Smooth muscle cell (in vitro differentiated cells): ENCODE measurements around the gene MAG. TPM values are rescaled to one million over a fixed set of nuclear protein-coding genes. Genes with fewer than 3 reads are reported as not detected.

Experiments
- DNase-seq: peaks from one replicate; lab custom pipeline; 2025; ENCODE audit not compliant: unreplicated experiment; lab: John Stamatoyannopoulos, UW
- H2AFZ ChIP-seq: fragments of 200-600 bp; sonication (generic); 2 replicates; pipeline ENCODE4 v1.6.0; 2016; ENCODE audit warnings: antibody characterized with exemption, low read depth, mild to moderate bottlenecking
- H3F3A ChIP-seq: fragments of 200-600 bp; sonication (generic); 2 replicates; pipeline ENCODE4 v1.6.0; 2017; ENCODE audit warnings: antibody characterized with exemption, low read depth
- H3K27ac ChIP-seq: fragments of 200-600 bp; sonication (generic); 2 replicates; pipeline ENCODE4 v1.5.1; 2016; ENCODE audit warnings: low read depth, mild to moderate bottlenecking
- H3K27me3 ChIP-seq: fragments of 200-600 bp; sonication (generic); 2 replicates; pipeline ENCODE4 v1.6.1; 2016; ENCODE audit warnings: low read depth, mild to moderate bottlenecking
- H3K36me3 ChIP-seq: fragments of 200-600 bp; sonication (generic); 2 replicates; pipeline ENCODE4 v1.5.1; 2016; ENCODE audit warnings: low read depth
- H3K4me1 ChIP-seq: fragments of 200-600 bp; sonication (generic); 2 replicates; pipeline ENCODE4 v1.5.1; 2016; ENCODE audit warnings: low read depth
- H3K4me2 ChIP-seq: fragments of 200-600 bp; sonication (generic); 2 replicates; pipeline ENCODE4 v1.6.0; 2016; ENCODE audit warnings: mild to moderate bottlenecking
- H3K4me3 ChIP-seq: fragments of 200-600 bp; sonication (generic); 2 replicates; pipeline ENCODE4 v1.5.1; 2016; ENCODE audit warnings: mild to moderate bottlenecking
- H3K79me2 ChIP-seq: fragments of 200-600 bp; sonication (generic); 2 replicates; pipeline ENCODE4 v1.6.0; 2016; ENCODE audit warnings: low read depth, mild to moderate bottlenecking
- H3K9ac ChIP-seq: fragments of 200-600 bp; sonication (generic); 2 replicates; pipeline ENCODE4 v1.6.0; 2016; ENCODE audit warnings: low read depth
- H3K9me3 ChIP-seq: fragments of 200-600 bp; sonication (generic); replicated peaks from 2 replicates; pipeline ENCODE4 v1.5.1; 2016; ENCODE audit warnings: low read depth
- H4K20me1 ChIP-seq: fragments of 200-600 bp; sonication (generic); 2 replicates; pipeline ENCODE4 v1.6.0; 2016; ENCODE audit warnings: low read depth
- WGBS: methylation state at CpG from one replicate; pipeline ENCODE4 v1.1.7; 2016; ENCODE audit warnings: low lambda C conversion rate; 5-methylcytosine and 5-hydroxymethylcytosine counted together
- polyA plus RNA-seq: library from polyadenylated mRNA; unstranded; fragments of >200 nt; fragmentation: Nextera tagmentation; extraction: Ambion mirVana; gene quantifications from 2 replicates; pipeline ENCODE4 v1.2.1, GENCODE V29; 2016
- total RNA-seq: library from RNA; depleted of rRNA; stranded (reverse); fragments of >200 nt; gene quantifications from 2 replicates; pipeline ENCODE4 v1.2.3, GENCODE V29; 2014
- TF ChIP-seq, protein P1 (sequence below): fragments of 200-600 bp; sonication (generic); IDR thresholded peaks from 2 replicates; pipeline ENCODE4 v1.5.1; 2017; ENCODE audit warnings: borderline replicate concordance, mild to moderate bottlenecking, antibody characterized with exemption; ENCODE audit not compliant: insufficient read depth, poor library complexity, severe bottlenecking

The MAG gene
- total and polyA plus RNA-seq, 2 experiments from 2014 or later, result not detected

DNA sequence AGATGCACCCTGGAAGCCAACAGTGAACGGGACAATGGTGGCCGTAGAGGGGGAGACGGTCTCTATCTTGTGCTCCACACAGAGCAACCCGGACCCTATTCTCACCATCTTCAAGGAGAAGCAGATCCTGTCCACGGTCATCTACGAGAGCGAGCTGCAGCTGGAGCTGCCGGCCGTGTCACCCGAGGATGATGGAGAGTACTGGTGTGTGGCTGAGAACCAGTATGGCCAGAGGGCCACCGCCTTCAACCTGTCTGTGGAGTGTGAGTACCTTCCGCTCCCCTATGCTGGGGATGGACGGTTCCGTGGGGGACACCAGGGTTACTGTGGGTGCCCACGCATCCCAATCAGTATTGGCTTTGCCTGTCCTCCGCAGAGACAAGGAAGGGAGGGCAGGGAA lies 10.5 kb downstream of the MAG start:
- H3K4me1 ChIP-seq, result no peaks in the 10 kb centered on the region
- H3K36me3 ChIP-seq, result no peaks in the 10 kb centered on the region
- H4K20me1 ChIP-seq, result no peaks in the 10 kb centered on the region
- 91% methylated on average over 16 of the region's 16 CpGs for WGBS
- H3K79me2 ChIP-seq, result no peaks in the 10 kb centered on the region
- TF ChIP-seq, protein P1, sequence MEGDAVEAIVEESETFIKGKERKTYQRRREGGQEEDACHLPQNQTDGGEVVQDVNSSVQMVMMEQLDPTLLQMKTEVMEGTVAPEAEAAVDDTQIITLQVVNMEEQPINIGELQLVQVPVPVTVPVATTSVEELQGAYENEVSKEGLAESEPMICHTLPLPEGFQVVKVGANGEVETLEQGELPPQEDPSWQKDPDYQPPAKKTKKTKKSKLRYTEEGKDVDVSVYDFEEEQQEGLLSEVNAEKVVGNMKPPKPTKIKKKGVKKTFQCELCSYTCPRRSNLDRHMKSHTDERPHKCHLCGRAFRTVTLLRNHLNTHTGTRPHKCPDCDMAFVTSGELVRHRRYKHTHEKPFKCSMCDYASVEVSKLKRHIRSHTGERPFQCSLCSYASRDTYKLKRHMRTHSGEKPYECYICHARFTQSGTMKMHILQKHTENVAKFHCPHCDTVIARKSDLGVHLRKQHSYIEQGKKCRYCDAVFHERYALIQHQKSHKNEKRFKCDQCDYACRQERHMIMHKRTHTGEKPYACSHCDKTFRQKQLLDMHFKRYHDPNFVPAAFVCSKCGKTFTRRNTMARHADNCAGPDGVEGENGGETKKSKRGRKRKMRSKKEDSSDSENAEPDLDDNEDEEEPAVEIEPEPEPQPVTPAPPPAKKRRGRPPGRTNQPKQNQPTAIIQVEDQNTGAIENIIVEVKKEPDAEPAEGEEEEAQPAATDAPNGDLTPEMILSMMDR, result no peak
- no peak overlapping the region for H3K4me2 ChIP-seq
- no peaks in the 10 kb centered on the region for H3F3A ChIP-seq
- H3K27me3 ChIP-seq, result no peaks in the 10 kb centered on the region
- no peak for DNase-seq
- no peaks in the 10 kb centered on the region for H3K9me3 ChIP-seq
- H3K9ac ChIP-seq, result no peak overlapping the region
- H3K4me3 ChIP-seq, result no peak overlapping the region
- H3K27ac ChIP-seq, result no peak overlapping the region
- no peak overlapping the region for H2AFZ ChIP-seq

DNA sequence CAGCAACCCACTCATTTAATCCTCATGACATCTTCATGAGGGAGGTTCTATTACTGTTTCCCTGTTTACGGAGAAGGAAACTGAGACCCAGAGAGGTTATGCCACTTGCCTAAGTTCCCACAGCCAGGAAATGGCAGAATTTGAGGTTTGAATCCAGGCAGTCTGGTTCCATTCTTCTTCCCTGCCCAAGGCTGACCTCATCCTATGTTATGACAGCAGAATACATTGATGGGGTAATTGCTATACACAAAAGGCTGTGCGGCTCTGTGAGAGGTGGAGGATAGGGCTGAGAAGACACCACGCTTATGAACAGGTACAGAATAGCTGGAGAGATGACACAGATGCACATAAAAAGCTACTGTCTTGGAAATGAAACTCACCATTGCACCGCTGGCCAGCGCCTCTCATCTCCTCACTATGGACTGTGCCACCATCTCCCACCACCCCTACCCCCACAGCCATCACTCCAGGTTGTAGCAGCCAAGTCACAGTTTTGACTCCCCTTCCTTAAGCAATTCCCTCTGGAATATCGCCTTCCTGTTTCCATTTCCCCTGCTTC lies 11.5 kb downstream of the MAG start:
- no peak overlapping the region for H3K4me3 ChIP-seq
- 87% methylated on average over 4 of the region's 6 CpGs for WGBS
- H3K9me3 ChIP-seq, result no peaks in the 10 kb centered on the region
- no peaks in the 10 kb centered on the region for H3K4me1 ChIP-seq
- TF ChIP-seq, protein P1, result no peak
- H3K9ac ChIP-seq, result no peak overlapping the region
- no peak overlapping the region for H3K27ac ChIP-seq
- no peaks in the 10 kb centered on the region for H3K27me3 ChIP-seq
- H3K36me3 ChIP-seq, result no peaks in the 10 kb centered on the region
- H3K79me2 ChIP-seq, result no peaks in the 10 kb centered on the region
- H3K4me2 ChIP-seq, result no peak overlapping the region
- no peaks in the 10 kb centered on the region for H3F3A ChIP-seq
- no peak for DNase-seq
- no peak overlapping the region for H2AFZ ChIP-seq
- H4K20me1 ChIP-seq, result no peaks in the 10 kb centered on the region

DNA sequence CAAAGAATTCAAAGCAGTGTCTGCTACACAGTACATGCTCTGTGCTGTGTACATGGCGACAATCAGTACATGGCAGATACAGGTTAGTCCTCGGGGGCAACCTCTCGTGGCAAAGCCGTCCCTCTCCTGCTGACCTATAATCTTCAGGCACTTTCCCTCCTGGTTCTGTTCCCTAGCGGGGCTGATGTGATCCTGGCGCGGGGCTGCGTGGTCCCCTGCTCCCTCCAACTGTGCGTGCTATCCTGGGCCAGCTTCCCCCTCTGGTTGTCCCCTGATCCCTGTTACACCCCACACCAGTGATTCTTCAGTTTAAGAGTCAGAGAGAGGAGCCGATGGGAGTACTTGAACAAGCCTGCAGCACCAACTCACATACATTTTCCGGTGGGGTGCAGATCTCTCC lies 12.1 kb downstream of the MAG start:
- 91% methylated on average over 11 of the region's 11 CpGs for WGBS
- no peak for DNase-seq
- no peak overlapping the region for H3K9ac ChIP-seq

More for the DNA sequence above, 12.1 kb downstream of the MAG start:
- H3K4me3 ChIP-seq, result no peak overlapping the region
- H4K20me1 ChIP-seq, result no peaks in the 10 kb centered on the region
- H3K36me3 ChIP-seq, result no peaks in the 10 kb centered on the region
- no peak overlapping the region for H2AFZ ChIP-seq
- TF ChIP-seq, protein P1, result no peak
- no peaks in the 10 kb centered on the region for H3K27me3 ChIP-seq
- no peak overlapping the region for H3K27ac ChIP-seq
- H3K4me1 ChIP-seq, result no peaks in the 10 kb centered on the region
- H3K4me2 ChIP-seq, result no peak overlapping the region
- H3K9me3 ChIP-seq, result no peaks in the 10 kb centered on the region
- H3K79me2 ChIP-seq, result no peaks in the 10 kb centered on the region
- no peaks in the 10 kb centered on the region for H3F3A ChIP-seq
